Esophagus (tissue), 2 donors: ENCODE results near the gene ATG16L1. TPM values are rescaled to one million over a fixed set of nuclear protein-coding genes. Genes with fewer than 3 reads are reported as not detected.

Experiments
- H3K27ac ChIP-seq, 2 donors: one replicate each; pipeline ENCODE4 v1.5.1; 2013; ENCODE audit warnings: low read depth in 2 of 2, mild to moderate bottlenecking in 2 of 2, inconsistent platforms in 1 of 2, low read length in 1 of 2, moderate library complexity in 1 of 2
- H3K27me3 ChIP-seq, 2 donors: one replicate each; pipeline ENCODE4 v1.6.1; 2013; ENCODE audit warnings: low read length in 2 of 2, control low read depth in 1 of 2, mild to moderate bottlenecking in 1 of 2; ENCODE audit not compliant: insufficient read depth in 2 of 2, control insufficient read depth in 1 of 2
- H3K36me3 ChIP-seq, 2 donors: one replicate each; pipeline ENCODE4 v1.6.1; 2013; ENCODE audit warnings: low read length in 1 of 2; ENCODE audit not compliant: control insufficient read depth in 2 of 2, insufficient read depth in 2 of 2
- H3K4me1 ChIP-seq, 2 donors: one replicate each; pipeline ENCODE4 v1.6.1; 2013; ENCODE audit warnings: low read length in 1 of 2; ENCODE audit not compliant: control insufficient read depth in 2 of 2, insufficient read depth in 2 of 2
- H3K4me3 ChIP-seq, 2 donors: one replicate each; pipeline ENCODE4 v1.5.1; 2013; ENCODE audit warnings: low read length in 2 of 2, mild to moderate bottlenecking in 2 of 2, low read depth in 1 of 2, moderate library complexity in 1 of 2
- H3K9me3 ChIP-seq, 2 donors: one replicate each; pipeline ENCODE4 v1.6.1; 2013; ENCODE audit warnings: mild to moderate bottlenecking in 2 of 2, low read depth in 1 of 2, low read length in 1 of 2, moderate library complexity in 1 of 2; ENCODE audit not compliant: control insufficient read depth in 2 of 2, insufficient read depth in 1 of 2
- WGBS, 2 donors: extraction: QIAGEN DNeasy Blood & Tissue Kit; methylation state at CpG; one replicate each; pipeline ENCODE4 v1.1.7; 2013; 5-methylcytosine and 5-hydroxymethylcytosine counted together
- polyA plus RNA-seq, 2 donors: library from polyadenylated mRNA; stranded (reverse); fragments of 200-250 nt; gene quantifications; one replicate each; pipeline ENCODE4 v1.2.3, GENCODE V29; 2013
- donor health status: healthy with polysubstance abuse.
- donor health status: Bipolar disorder and iron deficiency.

The ATG16L1 gene
- 1 to 10 TPM; 5.9 to 8.2 TPM for polyA plus RNA-seq

DNA sequence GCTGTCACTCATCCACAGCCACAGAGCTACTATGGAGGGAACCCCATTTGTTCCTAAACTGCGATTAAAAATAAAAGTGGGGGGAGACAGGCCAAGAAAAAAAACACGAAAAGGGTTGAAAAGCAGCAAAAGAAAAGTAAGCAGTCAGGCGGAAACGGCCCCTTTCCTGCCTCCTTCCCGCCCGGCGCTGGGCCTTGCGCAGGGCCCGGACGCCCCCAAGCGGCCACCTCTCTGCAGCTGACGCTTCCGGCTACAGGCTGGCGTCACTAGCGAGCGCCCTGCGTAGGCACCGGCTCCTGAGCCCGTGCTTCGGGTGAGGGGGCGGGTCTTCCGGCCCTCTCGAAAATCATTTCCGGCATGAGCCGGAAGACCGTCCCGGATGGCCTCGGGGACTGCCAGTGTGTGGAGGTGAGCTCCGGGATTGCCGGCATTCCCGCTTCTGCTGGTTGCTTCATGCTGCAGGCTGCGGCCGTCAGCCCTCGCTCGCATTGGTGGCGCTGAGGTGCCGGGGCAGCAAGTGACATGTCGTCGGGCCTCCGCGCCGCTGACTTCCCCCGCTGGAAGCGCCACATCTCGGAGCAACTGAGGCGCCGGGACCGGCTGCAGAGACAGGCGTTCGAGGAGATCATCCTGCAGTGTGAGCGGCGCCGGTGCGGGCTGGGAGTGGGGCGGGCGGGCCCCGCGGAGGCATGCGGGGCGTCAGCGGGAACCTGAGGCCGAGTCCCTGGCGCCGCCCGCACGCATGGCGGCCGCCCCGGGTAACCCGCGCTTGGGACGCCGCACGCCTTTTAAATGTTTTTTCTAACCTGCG is at the start of gene ATG16L1:
Gene ATG16L1 (plus strand): TSS at position 368 of the 811 bp plus-strand sequence. CDS start 155 bp downstream, at position 523.
- Histone ChIP-seq H3K27ac (peak within 1 kb of the TSS; percentile 78 to 97), H3K9me3 (no peaks in the 10 kb centered on the region), H3K36me3 (no peaks in the 10 kb centered on the region), H3K27me3 (no peaks in the 10 kb centered on the region), H3K4me1 (no peaks in the 10 kb centered on the region), H3K4me3 (peak within 1 kb of the TSS; percentile 85 to 89)
- WGBS, 2 donors: 0% methylated on average over 71 to 75 of the region's 75 CpGs

- H3K4me3 ChIP-seq: no peak overlapping the region
- H3K36me3 ChIP-seq: peaks cover 0 to 10% of the 10 kb centered on the region in 2 donors
- peaks cover 4 to 12% of the 10 kb centered on the region in 2 donors for H3K9me3 ChIP-seq
- no peaks in the 10 kb centered on the region for H3K4me1 ChIP-seq
- no peak overlapping the region for H3K27ac ChIP-seq
- WGBS, 2 donors: 85 to 87% methylated on average over 5 of the region's 5 CpGs
- no peaks in the 10 kb centered on the region for H3K27me3 ChIP-seq
Measured at GRCh38 chr2:233202531-233202944, 48.9 kb upstream of the ATG16L1 start.

GRCh38 chr2:233203060-233203459 is 48.4 kb upstream of the ATG16L1 start:
- Histone ChIP-seq H3K4me3 (no peak overlapping the region), H3K27me3 (no peaks in the 10 kb centered on the region), H3K9me3 (peaks cover 4 to 12% of the 10 kb centered on the region in 2 donors), H3K27ac (no peak overlapping the region), H3K36me3 (peaks cover 0 to 10% of the 10 kb centered on the region in 2 donors), H3K4me1 (peaks cover 0 to under 1% of the 10 kb centered on the region in 2 donors)
- 97% methylated on average over 5 of the region's 5 CpGs for WGBS, 2 donors

DNA sequence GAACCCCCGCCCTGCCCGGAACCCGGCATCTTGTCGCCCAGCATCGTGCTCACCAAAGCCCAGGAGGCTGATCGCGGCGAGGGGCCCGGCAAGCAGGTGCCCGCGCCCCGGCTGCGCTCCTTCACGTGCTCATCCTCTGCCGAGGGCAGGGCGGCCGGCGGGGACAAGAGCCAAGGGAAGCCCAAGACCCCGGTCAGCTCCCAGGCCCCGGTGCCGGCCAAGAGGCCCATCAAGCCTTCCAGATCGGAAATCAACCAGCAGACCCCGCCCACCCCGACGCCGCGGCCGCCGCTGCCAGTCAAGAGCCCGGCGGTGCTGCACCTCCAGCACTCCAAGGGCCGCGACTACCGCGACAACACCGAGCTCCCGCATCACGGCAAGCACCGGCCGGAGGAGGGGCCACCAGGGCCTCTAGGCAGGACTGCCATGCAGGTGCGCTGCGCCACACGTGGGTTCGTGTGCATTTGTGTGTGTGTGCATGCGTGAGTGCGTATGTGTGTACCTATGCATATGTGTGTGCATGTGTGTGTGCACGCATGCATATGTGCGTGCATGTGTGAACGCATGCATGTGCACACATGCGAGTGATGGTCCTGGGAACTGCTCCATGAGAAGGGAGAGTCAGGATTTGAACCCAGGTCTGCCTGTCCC is 47.1 kb upstream of the ATG16L1 start:
- 90 to 92% methylated on average over 50 of the region's 50 CpGs for WGBS, 2 donors
- Histone ChIP-seq H3K4me1 (peaks cover 0 to 3% of the 10 kb centered on the region in 2 donors), H3K27ac (no peak overlapping the region), H3K4me3 (no peak overlapping the region), H3K9me3 (peaks cover 4 to 12% of the 10 kb centered on the region in 2 donors), H3K27me3 (no peaks in the 10 kb centered on the region), H3K36me3 (peaks cover 0 to 10% of the 10 kb centered on the region in 2 donors)

GRCh38 chr2:233208382-233209116 is 42.9 kb upstream of the ATG16L1 start:
- H3K4me3 ChIP-seq: no peak overlapping the region
- peaks cover 6 to 9% of the 10 kb centered on the region in 2 donors for H3K4me1 ChIP-seq
- no peak overlapping the region for H3K27ac ChIP-seq
- 74 to 75% methylated on average over 10 of the region's 10 CpGs for WGBS, 2 donors
- H3K9me3 ChIP-seq: peaks cover 0 to 4% of the 10 kb centered on the region in 2 donors
- H3K36me3 ChIP-seq: peaks cover 0 to 6% of the 10 kb centered on the region in 2 donors
- H3K27me3 ChIP-seq: no peaks in the 10 kb centered on the region

GRCh38 chr2:233209117-233209532 is 42.3 kb upstream of the ATG16L1 start:
- Histone ChIP-seq H3K27ac (no peak overlapping the region), H3K9me3 (peaks cover 0 to 4% of the 10 kb centered on the region in 2 donors), H3K27me3 (no peaks in the 10 kb centered on the region), H3K36me3 (peaks cover 0 to 5% of the 10 kb centered on the region in 2 donors), H3K4me3 (no peak overlapping the region), H3K4me1 (peaks cover 6 to 9% of the 10 kb centered on the region in 2 donors)
- 67 to 68% methylated on average over 4 of the region's 4 CpGs for WGBS, 2 donors

- H3K27me3 ChIP-seq: no peaks in the 10 kb centered on the region
- H3K9me3 ChIP-seq: peaks cover 0 to under 1% of the 10 kb centered on the region in 2 donors
- no peak overlapping the region for H3K4me3 ChIP-seq
- H3K27ac ChIP-seq: no peak overlapping the region
- peaks cover 6 to 9% of the 10 kb centered on the region in 2 donors for H3K4me1 ChIP-seq
- no peaks in the 10 kb centered on the region for H3K36me3 ChIP-seq
- 32 to 39% methylated on average over 9 to 10 of the region's 10 CpGs for WGBS, 2 donors
Measured at GRCh38 chr2:233209533-233210171, 41.8 kb upstream of the ATG16L1 start.

DNA sequence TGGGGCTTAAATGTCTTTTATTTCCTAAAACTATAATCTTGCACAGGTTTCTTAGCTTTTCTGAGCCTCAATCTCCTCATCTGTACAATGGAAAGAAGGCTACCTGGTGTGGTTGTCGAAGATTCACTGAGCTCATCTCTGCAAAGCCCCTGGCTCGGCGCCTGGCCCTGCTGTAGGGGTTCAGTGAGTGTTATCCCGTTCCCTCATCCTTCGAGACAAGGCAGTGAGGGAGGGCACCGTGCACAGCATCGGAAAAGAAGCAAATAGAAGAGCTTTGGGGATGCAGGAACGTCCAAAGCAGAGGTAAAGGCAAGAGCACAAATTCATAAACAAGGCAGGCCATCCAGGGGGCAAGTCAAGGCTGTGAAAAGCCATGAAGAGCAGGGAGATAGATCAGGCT is 41.2 kb upstream of the ATG16L1 start:
- Histone ChIP-seq H3K4me3 (no peak overlapping the region), H3K9me3 (no peaks in the 10 kb centered on the region), H3K27ac (no peak overlapping the region), H3K4me1 (peaks cover 6 to 9% of the 10 kb centered on the region in 2 donors), H3K36me3 (no peaks in the 10 kb centered on the region), H3K27me3 (no peaks in the 10 kb centered on the region)
- WGBS, 2 donors: 89 to 94% methylated on average over 8 of the region's 8 CpGs
